ENCODE measurements around the gene FALEC.
A peak's percentile ranks its signal among the peaks of the same experiment; 100 is the strongest.

Gene FALEC

GRCh38 chr1:150515328-150516049 is at the start of gene FALEC:
Gene FALEC, plus strand, starts transcription at chr1:150515752.
- peak; percentile 97 for DNase-seq (ENCODE audit: low spot score)
- in situ Hi-C loops (cut with MboI; ENCODE audit: low pct_unique_long_range_greater_than_20kb, low sequenced_read_pairs, unreplicated experiment) = no loop called here
- TF ChIP-seq CTCF (IDR thresholded peaks at IDR 0.05; ENCODE audit: extremely low read depth, insufficient read depth, missing control alignments) = no peak

- in situ Hi-C loops (cut with MboI; ENCODE audit: low pct_unique_long_range_greater_than_20kb, low sequenced_read_pairs, unreplicated experiment) = loop anchor here (10.0 kb wide), 1 partner anchor 68 kb away; no protein-coding TSS in a partner anchor
- no peak for DNase-seq (ENCODE audit: low spot score)
- no peak for TF ChIP-seq CTCF (IDR thresholded peaks at IDR 0.05; ENCODE audit: extremely low read depth, insufficient read depth, missing control alignments)
These were observed 48.6 kb upstream of the FALEC start for GRCh38 chr1:150466964-150467363.

- no peak for DNase-seq (ENCODE audit: low spot score)
- no peak for TF ChIP-seq CTCF (IDR thresholded peaks at IDR 0.05; ENCODE audit: extremely low read depth, insufficient read depth, missing control alignments)
- in situ Hi-C loops (cut with MboI; ENCODE audit: low pct_unique_long_range_greater_than_20kb, low sequenced_read_pairs, unreplicated experiment) = loop anchor here (10.0 kb wide), 1 partner anchor 66 kb away; no protein-coding TSS in a partner anchor
These were observed 46.3 kb upstream of the FALEC start for GRCh38 chr1:150469291-150469690.

GRCh38 chr1:150472601-150473200 is 42.9 kb upstream of the FALEC start:
- DNase-seq (ENCODE audit: low spot score) = no peak
- no peak for TF ChIP-seq CTCF (IDR thresholded peaks at IDR 0.05; ENCODE audit: extremely low read depth, insufficient read depth, missing control alignments)
- in situ Hi-C loops (cut with MboI; ENCODE audit: low pct_unique_long_range_greater_than_20kb, low sequenced_read_pairs, unreplicated experiment) = no loop called here

- TF ChIP-seq CTCF (IDR thresholded peaks at IDR 0.05; ENCODE audit: extremely low read depth, insufficient read depth, missing control alignments) = no peak
- in situ Hi-C loops (cut with MboI; ENCODE audit: low pct_unique_long_range_greater_than_20kb, low sequenced_read_pairs, unreplicated experiment) = no loop called here
- DNase-seq (ENCODE audit: low spot score) = no peak
These were observed 41.9 kb upstream of the FALEC start for GRCh38 chr1:150473659-150474058.

GRCh38 chr1:150474869-150475268 is 40.7 kb upstream of the FALEC start:
- in situ Hi-C loops (cut with MboI; ENCODE audit: low pct_unique_long_range_greater_than_20kb, low sequenced_read_pairs, unreplicated experiment) = no loop called here
- no peak for DNase-seq (ENCODE audit: low spot score)

More at GRCh38 chr1:150474869-150475268, 40.7 kb upstream of the FALEC start:
- TF ChIP-seq CTCF (IDR thresholded peaks at IDR 0.05; ENCODE audit: extremely low read depth, insufficient read depth, missing control alignments) = no peak

All from GM13977 (cell line).